HTERT RPE-1 (cell line): ENCODE data around the gene PRICKLE1.

ENCODE experiments used
- in situ Hi-C: fragments of 300-500 bp; cut with MboI; formaldehyde crosslinking; loops from 4 replicates; pipeline ENCODE4 v1.14.3; 2020; ENCODE audit warnings: low sequenced_read_pairs

The PRICKLE1 gene

GRCh38 chr12:42496886-42497285, 92.7 kb downstream of the PRICKLE1 start:
- in situ Hi-C loops = no loop called here

GRCh38 chr12:42495244-42495643, 94.3 kb downstream of the PRICKLE1 start:
- in situ Hi-C loops = no loop called here

GRCh38 chr12:42492267-42492666, 97.3 kb downstream of the PRICKLE1 start:
- in situ Hi-C loops = no loop called here

GRCh38 chr12:42490261-42490842, 99.2 kb downstream of the PRICKLE1 start:
- in situ Hi-C loops = no loop called here

GRCh38 chr12:42486407-42486806, 103.1 kb downstream of the PRICKLE1 start:
- in situ Hi-C loops = no loop called here

GRCh38 chr12:42485823-42486222, 103.7 kb downstream of the PRICKLE1 start:
- in situ Hi-C loops = no loop called here

- in situ Hi-C loops = no loop called here
Measured at GRCh38 chr12:42484996-42485395, 104.5 kb downstream of the PRICKLE1 start.

GRCh38 chr12:42483521-42483790, 106.1 kb downstream of the PRICKLE1 start:
- in situ Hi-C loops = no loop called here

- in situ Hi-C loops = no loop called here
Measured at GRCh38 chr12:42482748-42483520, 106.6 kb downstream of the PRICKLE1 start.

GRCh38 chr12:42482041-42482747, 107.4 kb downstream of the PRICKLE1 start:
- in situ Hi-C loops = no loop called here

- in situ Hi-C loops = no loop called here
Measured at GRCh38 chr12:42481368-42481767, 108.2 kb downstream of the PRICKLE1 start.

- in situ Hi-C loops = no loop called here
Measured at GRCh38 chr12:42477941-42478340, 111.6 kb downstream of the PRICKLE1 start.

GRCh38 chr12:42475106-42475505, 114.4 kb downstream of the PRICKLE1 start:
- in situ Hi-C loops = no loop called here

GRCh38 chr12:42474391-42474790, 115.2 kb downstream of the PRICKLE1 start:
- in situ Hi-C loops = no loop called here

- in situ Hi-C loops = no loop called here
Measured at GRCh38 chr12:42473561-42473960, 116.0 kb downstream of the PRICKLE1 start.

- in situ Hi-C loops = no loop called here
Measured at GRCh38 chr12:42473130-42473529, 116.4 kb downstream of the PRICKLE1 start.

- in situ Hi-C loops = no loop called here
Measured at GRCh38 chr12:42472376-42472775, 117.2 kb downstream of the PRICKLE1 start.

GRCh38 chr12:42469355-42470175, 120.0 kb downstream of the PRICKLE1 start:
- in situ Hi-C loops = no loop called here

- in situ Hi-C loops = no loop called here
Measured at GRCh38 chr12:42468921-42469320, 120.6 kb downstream of the PRICKLE1 start.

- in situ Hi-C loops = no loop called here
Measured at GRCh38 chr12:42468341-42468821, 121.2 kb downstream of the PRICKLE1 start.

GRCh38 chr12:42463671-42464070, 125.9 kb downstream of the PRICKLE1 start:
- in situ Hi-C loops = no loop called here
